ENCODE data around the gene TMEM18.
"Not testable (repeated sequence)": the region's sequence is repeated elsewhere in the genome, so short reads cannot be mapped to it uniquely, and the experiment has no call there.

TMEM18 gene

DNA sequence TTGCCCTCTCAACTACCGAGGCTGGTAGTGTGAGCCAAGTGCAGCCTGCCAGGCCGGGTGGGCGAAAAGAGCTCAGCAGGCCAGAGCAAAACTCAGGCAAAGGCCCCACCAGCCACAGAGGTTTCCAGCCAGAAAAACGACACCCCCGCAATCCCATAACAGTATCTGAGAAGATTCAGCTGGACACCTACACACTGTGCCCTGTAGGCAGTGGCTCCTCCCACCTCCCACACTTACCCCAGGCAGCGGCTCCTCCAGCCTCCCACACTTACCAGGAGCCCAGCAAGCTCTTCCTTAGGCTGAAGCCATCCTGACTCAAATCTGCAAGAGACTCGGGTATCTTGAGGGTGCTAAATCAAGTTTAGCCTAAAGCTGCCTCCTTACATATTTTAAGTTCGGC is 15.6 kb upstream of the TMEM18 start:
- no peak for DNase-seq

GRCh38 chr2:691821-692761 is 14.9 kb upstream of the TMEM18 start:
- no peak for DNase-seq

DNA sequence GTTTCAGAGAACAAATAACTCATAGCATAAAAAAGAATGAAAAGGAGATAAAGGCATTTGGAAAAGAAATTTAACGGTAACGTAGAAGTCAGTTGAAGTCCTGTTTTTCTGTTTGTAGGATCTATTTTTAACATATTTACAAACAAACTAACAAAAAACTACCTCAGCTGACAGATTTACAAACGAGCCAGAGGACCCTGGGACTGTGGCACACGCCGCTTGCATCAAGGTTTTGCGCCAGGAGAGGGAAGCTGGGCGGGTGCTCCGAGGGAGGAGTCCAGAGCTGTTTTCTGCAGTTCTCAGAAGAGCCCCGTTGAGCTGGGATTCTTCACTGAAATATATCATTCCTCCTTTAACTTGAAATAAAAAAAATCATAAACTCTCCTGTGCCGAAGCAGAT is 13.6 kb upstream of the TMEM18 start:
- no peak for DNase-seq

DNA sequence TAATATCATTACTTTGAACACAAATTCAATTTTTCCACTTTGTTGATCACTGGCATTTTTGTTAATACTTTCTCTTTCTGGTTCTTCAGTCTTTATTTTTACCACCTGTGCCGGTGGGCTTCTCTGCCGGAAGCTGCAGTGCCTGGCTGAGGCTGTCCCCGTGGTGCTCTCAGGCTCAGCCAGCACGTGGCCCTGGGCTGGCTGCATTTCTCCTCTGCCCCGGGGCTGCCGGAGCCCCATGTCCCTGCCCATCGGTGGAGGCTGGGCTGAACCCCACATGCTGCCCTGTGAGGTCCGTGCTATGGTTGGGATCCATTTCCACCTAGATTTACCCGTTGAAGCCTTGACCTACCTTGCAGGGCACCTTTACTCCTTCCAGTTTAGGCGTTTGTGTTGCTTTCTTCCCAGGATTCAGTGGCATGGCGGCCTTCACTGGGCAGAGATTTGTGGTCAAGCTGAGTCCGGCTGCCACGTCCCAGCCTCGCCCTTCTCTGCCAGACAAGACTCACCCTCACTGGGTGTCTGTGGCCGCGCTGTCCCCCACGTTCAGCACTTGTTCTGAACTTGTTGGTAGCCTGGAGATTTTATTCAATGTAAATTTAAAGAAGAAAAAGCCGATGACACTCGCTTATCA is 12.8 kb upstream of the TMEM18 start:
- no peak for DNase-seq

DNA sequence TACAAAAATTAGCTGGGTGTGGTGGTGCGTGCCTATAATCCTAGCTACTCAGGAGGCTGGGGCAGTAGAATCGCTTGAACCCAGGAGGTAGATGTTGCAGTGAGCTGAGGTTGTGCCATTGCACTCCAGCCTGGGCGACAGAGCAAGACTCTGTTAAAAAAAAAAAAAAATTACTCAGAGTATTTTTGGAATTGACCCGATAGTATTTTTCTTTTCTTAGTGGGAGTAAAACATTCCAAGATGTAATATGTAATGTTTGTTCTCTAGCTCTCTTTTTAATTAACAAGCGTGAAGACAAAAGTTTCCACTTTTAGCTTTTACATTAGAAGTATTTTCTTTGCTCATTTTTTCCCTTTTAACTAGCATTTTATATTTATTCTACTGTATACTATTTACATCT is 12.0 kb upstream of the TMEM18 start:
- no peak for DNase-seq

DNA sequence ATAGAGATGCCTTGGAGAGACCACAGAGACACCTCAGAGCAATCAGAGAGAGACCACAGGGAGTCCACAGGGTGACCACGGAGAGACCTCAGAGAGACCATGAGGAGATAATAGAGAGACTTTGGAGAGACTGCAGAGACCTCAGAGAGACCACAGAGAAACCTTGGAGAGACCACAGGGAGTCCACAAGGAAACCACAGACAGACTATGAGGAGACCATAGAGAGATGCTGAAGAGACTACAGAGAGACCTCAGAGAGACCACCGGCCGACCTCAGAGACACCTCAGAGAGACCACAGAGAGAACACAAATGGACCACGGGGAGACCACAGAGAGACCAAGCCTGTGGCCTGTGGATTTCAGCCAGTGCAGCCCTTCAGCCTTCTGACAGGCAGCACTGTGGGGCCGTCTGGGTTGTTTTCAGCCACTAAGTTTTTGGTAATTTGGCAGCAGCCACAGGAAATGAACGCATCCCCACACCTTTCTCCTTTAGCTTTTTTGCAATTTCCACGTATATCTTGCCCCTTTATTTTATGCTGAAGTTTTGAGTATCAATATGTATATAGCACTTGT is 11.4 kb upstream of the TMEM18 start:
- DNase-seq = no peak

GRCh38 chr2:685421-685820 is 8.2 kb upstream of the TMEM18 start:
- no peak for DNase-seq

- DNase-seq = not testable (repeated sequence)
Observed at GRCh38 chr2:684913-685312, 7.7 kb upstream of the TMEM18 start.

DNA sequence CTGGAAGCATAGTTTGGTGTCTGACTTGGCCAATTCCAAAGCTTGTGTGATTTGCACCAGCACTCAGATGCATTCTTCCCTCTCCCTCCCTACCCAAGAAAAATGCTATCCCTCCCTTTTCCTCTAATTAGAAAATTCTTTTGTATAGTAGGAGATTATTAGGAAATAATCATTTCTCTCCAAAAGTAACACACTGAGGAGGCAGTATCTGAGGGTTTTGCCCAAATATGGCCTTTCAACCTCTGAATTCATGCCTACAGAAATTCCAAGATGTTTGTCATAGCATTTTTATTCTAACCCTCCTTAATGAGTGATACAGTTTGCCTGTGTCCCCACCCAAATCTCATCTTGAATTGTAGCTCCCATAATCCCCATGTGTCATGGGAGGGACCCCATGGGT is 5.0 kb upstream of the TMEM18 start:
- no peak for DNase-seq

- DNase-seq = no peak
Observed at GRCh38 chr2:681312-681711, 4.1 kb upstream of the TMEM18 start.

DNA sequence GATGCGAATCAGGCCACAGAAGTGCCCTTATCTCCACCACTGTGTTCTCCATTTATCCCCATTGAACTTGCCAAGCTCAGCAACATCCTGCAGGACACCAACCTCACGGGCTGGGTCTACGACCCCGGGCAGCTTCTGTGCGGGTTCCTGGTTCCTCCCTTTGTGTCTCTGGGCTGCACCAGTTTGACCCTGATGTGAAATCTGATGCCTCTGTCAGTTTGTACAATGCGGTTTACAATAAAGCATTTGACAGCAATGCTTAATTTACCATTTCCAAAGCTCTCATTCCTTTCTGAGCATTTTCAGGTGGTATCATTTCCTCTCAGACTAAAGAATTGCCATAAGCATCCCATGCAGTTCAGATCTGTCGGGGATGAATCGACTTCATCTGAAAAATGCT is 3.3 kb upstream of the TMEM18 start:
- DNase-seq = no peak

- no peak for DNase-seq
Observed at GRCh38 chr2:678964-679363, 1.8 kb upstream of the TMEM18 start.

DNA sequence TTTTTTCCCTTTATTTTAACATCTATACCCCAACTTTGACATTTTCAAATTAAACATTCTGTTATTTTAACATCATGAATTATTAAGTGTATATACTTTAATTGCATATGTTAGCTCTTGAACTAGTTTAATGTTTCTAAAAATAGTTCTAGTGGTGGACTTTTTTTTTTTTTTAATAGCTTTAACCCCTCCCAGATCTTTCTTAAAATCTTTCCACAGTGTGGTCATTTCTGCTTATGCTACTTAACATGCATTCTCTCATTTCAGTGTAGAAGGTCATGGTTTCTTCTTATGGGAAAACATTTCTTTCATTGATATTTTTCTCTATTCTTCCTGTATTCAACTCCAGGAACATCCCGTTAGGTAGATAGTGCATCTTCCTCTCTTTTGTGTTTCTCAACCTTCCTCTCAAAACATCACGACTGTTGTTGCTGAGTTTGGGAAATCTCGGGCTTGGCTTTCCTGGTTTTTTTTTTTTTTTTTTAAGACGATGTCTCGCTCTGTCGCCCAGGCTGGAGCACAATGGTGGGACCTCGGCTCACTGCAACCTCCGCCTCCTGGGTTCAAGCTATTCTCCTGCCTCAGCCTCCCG is 849 bp upstream of the TMEM18 start:
- DNase-seq = no peak

DNA sequence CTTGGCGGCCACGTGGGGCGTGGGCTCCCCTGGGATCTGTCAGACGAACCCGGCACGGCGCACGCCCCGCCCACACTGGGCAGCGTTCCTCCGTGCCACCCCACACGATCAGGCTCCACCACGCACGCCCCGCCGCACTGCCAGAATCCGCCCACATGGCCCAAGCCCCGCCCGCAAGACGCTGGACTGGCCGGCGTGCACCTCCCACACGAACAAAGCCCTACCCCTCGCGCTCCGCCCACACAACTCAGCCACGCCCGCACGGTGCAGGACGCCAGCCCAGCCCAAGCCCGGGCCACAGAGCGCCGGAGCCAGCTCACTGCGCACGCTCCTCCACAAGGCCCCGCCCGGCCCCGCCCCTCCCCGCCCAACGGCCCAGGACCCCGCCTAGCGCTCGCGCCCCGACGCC is 555 bp downstream of the TMEM18 start:
- peak; percentile 98 to 99 for DNase-seq

DNA sequence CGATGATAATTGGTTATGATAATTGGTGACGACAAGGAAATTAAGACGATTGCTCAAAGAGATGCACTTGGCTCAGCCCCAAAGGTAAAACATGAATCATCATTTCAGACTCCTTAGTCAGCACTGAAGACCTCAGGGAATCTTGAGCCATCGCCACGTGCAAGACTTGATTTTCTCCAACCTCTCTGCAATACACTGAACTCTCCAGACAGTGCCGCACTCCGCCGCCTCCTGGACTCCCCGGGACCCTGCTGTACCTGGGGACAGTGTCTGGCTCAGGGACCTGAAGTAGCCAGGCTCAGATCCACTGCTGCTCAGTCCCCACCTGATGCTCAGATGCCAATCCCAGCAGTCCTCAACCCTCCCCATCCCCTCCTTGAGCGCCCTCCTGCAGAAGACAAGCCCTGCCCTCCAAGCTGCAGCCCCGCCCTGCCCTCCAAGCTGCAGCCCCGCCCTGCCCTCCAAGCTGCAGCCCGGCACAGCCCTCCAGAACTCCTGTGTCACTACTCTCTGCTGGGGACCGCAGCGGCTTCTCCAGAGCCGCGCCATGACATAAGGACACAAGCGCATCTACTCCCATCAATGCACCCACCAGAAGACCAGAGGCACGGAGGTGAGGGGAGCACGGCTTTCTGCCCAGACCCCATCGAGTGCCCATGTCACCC is 1.1 kb downstream of the TMEM18 start:
- peak in 1 of 2 experiments; percentile 11 for DNase-seq

DNA sequence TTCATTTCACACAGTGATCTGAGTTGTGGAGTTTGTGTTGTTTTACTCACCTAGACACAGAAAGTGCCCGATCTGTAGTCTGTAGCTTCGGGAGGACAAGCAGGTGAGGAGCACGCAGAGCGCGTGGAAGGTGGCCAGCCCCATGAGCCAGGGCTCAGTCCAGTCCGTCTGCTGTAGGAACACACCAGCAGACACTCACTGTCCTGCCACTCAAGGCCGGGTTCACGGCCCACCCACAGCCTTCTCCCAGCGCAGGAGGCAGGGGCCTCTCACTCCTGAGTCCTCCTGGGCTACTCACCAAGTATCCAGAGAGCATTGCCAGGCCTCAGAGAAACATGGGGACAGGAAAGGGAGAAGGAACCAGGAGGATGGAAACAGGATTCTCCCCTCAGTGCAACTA is 1.7 kb downstream of the TMEM18 start:
- DNase-seq = no peak

DNA sequence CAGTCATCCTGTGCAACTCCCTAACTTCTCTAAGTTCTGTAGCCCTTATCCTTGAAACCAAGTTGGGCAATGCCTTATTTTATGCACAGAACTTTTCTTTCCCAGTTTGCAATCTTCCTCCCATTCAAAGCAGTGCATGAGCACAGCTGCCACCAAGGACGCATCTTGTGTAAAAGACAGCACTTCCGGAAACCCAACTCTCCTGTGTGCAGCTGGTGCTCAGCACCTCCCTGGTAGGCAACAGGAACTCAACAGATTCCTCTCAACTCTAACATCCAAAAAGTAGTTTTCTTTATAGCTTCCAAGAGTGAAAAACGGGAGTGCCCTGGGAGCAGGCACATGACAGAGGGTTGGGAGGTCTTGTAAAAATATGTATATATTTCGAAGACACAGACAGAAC is 2.2 kb downstream of the TMEM18 start:
- DNase-seq = no peak

DNA sequence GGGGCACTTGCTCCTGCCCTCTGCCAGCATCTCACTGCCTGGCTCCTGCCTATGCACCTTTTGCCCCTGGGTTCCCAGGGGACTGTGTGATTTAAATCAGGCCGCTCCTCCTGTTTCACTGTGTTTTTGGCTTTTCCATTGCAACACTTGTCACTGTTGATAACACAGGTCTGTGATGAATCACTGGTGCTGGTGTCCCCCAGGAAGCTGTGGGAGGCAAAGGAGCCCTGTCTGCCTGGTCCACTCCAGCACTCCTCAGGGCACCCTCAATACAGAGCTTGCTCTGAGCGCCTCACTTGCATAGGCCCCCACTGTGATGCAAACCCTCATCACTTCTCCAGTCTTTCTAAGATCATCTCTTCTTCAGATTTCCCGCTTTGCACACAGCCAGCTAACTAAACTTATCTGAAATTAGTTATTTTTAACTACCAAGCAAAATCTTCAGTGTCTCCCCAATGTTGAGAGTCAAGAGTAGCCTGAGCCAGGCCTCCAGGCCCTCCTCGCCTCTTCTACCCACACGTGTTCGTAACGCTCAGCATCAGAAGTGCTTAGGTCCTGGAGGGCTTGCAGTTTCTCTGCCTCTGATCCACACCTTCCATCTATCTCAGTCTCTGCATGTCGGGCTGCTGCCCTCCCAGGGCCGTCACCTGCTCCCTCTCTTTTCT is 2.8 kb downstream of the TMEM18 start:
- no peak for DNase-seq

GRCh38 chr2:673615-674320 is 3.4 kb downstream of the TMEM18 start:
- no peak for DNase-seq

DNA sequence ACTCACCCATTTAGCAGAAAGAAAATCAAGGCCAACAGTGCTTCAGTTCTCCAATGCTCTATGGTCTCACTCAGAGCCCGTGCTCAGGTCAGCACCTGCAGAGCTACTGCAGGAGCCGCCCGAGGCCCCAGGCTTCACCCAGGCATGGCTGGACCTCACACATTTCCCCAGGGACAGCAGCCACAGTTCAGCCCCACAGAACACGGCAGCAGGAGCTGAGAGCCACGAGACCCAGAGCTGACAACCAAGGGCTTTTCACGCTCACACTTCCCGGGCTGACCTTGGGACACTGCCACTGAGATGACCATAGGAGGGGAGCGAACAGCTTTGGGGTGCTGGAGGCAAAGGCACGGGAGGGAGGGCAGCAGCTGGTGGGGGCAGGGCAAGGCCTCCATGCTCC is 4.2 kb downstream of the TMEM18 start:
- DNase-seq = no peak

DNA sequence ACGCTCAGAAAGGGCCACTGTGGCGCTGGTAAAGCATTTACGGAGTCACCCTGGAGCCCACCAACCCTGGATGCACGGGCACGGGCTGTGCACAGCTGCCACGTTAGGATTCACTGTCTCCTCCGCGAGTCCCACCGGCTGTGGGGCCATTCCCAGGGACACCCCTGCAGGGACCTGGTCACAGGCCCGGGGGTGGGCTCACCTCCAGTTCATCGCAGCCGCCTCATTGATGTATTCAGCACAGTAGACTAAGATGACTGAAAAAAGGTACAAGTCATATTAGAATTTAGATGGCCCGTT is 4.7 kb downstream of the TMEM18 start:
- DNase-seq = no peak

All from activated CD4-positive, alpha-beta T cell treated with anti-CD3 and anti-CD28 coated beads, Interleukin-2, amount 50 U/mL, for 48 hours (primary cell).